ENCODE data around the gene OR5H14. TPM values are rescaled to one million over a fixed set of nuclear protein-coding genes. Genes with fewer than 3 reads are reported as not detected.

OR5H14 gene
- total and polyA plus RNA-seq, 9 of the 15 experiments (the other 6 are each of a cell fraction or from before 2014, with no cell fraction given), result not detected

- no peak overlapping the region for H3K27ac ChIP-seq (ENCODE audit: extremely low read depth, low read depth, low read length)
- H4K20me1 ChIP-seq (replicated peaks; ENCODE audit: control insufficient read depth, insufficient read depth, low read length), result no peaks in the 10 kb centered on the region
- ChIA-PET CTCF (ENCODE audit: low intra/inter-chr PET ratio) (no interaction called here), POLR2A (no interaction called here)
- FAIRE-seq, result no peak
- no peak for DNase-seq (ENCODE audit: extremely low read depth in 1 of 4, low spot score in 3 of 4)
- no peak overlapping the region for H2AFZ ChIP-seq (ENCODE audit: low read depth, low read length)
- no peaks in the 10 kb centered on the region for H3K27me3 ChIP-seq (ENCODE audit: control insufficient read depth in 2 of 2, insufficient read depth in 2 of 2, low read length in 2 of 2)
- H3K4me3 ChIP-seq, result no peak overlapping the region
- no TSS peak for BruUV-seq (replicated peaks)
- H3K9me3 ChIP-seq (replicated peaks; ENCODE audit: control insufficient read depth, insufficient read depth, low read depth, low read length), result no peaks in the 10 kb centered on the region
- no peaks in the 10 kb centered on the region for H3K9me1 ChIP-seq (ENCODE audit: control insufficient read depth, insufficient read depth, low read length)
- H3K79me2 ChIP-seq (ENCODE audit: control insufficient read depth, insufficient read depth, low read length), result no peaks in the 10 kb centered on the region
- H3K4me2 ChIP-seq (ENCODE audit: insufficient read depth, low read length), result no peak overlapping the region
- ATAC-seq, result no peak
- no peaks in the 10 kb centered on the region for H3K36me3 ChIP-seq (ENCODE audit: control insufficient read depth, insufficient read depth, low read length)
- intact Hi-C loops (cut with micrococcal nuclease), result no loop called here
- no peaks in the 10 kb centered on the region for H3K4me1 ChIP-seq (replicated peaks in 1 of 2; ENCODE audit: control insufficient read depth in 2 of 2, insufficient read depth in 2 of 2, low read length in 2 of 2)
- in situ Hi-C loops (cut with MboI), result no loop called here
- no peak overlapping the region for H3K9ac ChIP-seq (ENCODE audit: insufficient read depth in 1 of 2, low read depth in 2 of 2, low read length in 2 of 2)
- TF ChIP-seq, protein P1, sequence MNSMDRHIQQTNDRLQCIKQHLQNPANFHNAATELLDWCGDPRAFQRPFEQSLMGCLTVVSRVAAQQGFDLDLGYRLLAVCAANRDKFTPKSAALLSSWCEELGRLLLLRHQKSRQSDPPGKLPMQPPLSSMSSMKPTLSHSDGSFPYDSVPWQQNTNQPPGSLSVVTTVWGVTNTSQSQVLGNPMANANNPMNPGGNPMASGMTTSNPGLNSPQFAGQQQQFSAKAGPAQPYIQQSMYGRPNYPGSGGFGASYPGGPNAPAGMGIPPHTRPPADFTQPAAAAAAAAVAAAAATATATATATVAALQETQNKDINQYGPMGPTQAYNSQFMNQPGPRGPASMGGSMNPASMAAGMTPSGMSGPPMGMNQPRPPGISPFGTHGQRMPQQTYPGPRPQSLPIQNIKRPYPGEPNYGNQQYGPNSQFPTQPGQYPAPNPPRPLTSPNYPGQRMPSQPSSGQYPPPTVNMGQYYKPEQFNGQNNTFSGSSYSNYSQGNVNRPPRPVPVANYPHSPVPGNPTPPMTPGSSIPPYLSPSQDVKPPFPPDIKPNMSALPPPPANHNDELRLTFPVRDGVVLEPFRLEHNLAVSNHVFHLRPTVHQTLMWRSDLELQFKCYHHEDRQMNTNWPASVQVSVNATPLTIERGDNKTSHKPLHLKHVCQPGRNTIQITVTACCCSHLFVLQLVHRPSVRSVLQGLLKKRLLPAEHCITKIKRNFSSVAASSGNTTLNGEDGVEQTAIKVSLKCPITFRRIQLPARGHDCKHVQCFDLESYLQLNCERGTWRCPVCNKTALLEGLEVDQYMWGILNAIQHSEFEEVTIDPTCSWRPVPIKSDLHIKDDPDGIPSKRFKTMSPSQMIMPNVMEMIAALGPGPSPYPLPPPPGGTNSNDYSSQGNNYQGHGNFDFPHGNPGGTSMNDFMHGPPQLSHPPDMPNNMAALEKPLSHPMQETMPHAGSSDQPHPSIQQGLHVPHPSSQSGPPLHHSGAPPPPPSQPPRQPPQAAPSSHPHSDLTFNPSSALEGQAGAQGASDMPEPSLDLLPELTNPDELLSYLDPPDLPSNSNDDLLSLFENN (IDR thresholded peaks at IDR 0.05; ENCODE audit: low read depth in 2 of 2, low read length in 2 of 2), result no peak
- TF ChIP-seq PML (IDR thresholded peaks at IDR 0.05; ENCODE audit: low read length) (no peak), MAFF (IDR thresholded peaks at IDR 0.05; ENCODE audit: low read length) (no peak), SREBF1 (IDR thresholded peaks at IDR 0.05; ENCODE audit: borderline replicate concordance, low read depth, low read length) (no peak), ZFP91 (CRISPR knock-in tag; IDR thresholded peaks at IDR 0.05) (no peak), CBFA2T2 (conservative IDR thresholded peaks at IDR 0.05) (no peak), KDM5B (IDR thresholded peaks at IDR 0.05; ENCODE audit: insufficient replicate concordance, low read depth, low read length) (no peak), PCBP1 (IDR thresholded peaks at IDR 0.05; ENCODE audit: low read depth, low read length, poor library complexity, severe bottlenecking) (no peak)
- TF ChIP-seq, protein P2, sequence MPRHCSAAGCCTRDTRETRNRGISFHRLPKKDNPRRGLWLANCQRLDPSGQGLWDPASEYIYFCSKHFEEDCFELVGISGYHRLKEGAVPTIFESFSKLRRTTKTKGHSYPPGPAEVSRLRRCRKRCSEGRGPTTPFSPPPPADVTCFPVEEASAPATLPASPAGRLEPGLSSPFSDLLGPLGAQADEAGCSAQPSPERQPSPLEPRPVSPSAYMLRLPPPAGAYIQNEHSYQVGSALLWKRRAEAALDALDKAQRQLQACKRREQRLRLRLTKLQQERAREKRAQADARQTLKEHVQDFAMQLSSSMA (CRISPR knock-in tag; IDR thresholded peaks at IDR 0.05), result no peak
- TF ChIP-seq, protein P3, sequence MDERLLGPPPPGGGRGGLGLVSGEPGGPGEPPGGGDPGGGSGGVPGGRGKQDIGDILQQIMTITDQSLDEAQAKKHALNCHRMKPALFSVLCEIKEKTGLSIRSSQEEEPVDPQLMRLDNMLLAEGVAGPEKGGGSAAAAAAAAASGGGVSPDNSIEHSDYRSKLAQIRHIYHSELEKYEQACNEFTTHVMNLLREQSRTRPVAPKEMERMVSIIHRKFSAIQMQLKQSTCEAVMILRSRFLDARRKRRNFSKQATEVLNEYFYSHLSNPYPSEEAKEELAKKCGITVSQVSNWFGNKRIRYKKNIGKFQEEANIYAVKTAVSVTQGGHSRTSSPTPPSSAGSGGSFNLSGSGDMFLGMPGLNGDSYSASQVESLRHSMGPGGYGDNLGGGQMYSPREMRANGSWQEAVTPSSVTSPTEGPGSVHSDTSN (CRISPR knock-in tag; IDR thresholded peaks at IDR 0.05; ENCODE audit: low read depth), result no peak
- TF ChIP-seq, protein P3 (tag; conservative IDR thresholded peaks at IDR 0.05; ENCODE audit: low read depth), result no peak
- TF ChIP-seq, protein P4, sequence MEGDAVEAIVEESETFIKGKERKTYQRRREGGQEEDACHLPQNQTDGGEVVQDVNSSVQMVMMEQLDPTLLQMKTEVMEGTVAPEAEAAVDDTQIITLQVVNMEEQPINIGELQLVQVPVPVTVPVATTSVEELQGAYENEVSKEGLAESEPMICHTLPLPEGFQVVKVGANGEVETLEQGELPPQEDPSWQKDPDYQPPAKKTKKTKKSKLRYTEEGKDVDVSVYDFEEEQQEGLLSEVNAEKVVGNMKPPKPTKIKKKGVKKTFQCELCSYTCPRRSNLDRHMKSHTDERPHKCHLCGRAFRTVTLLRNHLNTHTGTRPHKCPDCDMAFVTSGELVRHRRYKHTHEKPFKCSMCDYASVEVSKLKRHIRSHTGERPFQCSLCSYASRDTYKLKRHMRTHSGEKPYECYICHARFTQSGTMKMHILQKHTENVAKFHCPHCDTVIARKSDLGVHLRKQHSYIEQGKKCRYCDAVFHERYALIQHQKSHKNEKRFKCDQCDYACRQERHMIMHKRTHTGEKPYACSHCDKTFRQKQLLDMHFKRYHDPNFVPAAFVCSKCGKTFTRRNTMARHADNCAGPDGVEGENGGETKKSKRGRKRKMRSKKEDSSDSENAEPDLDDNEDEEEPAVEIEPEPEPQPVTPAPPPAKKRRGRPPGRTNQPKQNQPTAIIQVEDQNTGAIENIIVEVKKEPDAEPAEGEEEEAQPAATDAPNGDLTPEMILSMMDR (IDR thresholded peaks at IDR 0.05 in 2 of 3, conservative IDR thresholded peaks at IDR 0.05 in 1 of 3; ENCODE audit: insufficient read depth in 2 of 3, low read depth in 1 of 3, low read length in 3 of 3), result no peak
Observed at GRCh38 chr3:98110550-98110908, 36.8 kb upstream of the OR5H14 start.
